ENCODE results near the gene SLC6A5. TPM values are rescaled to one million over a fixed set of nuclear protein-coding genes. Genes with fewer than 3 reads are reported as not detected.

SLC6A5 gene
- total RNA-seq, 1 experiment from 2014 or later, result not detected

DNA sequence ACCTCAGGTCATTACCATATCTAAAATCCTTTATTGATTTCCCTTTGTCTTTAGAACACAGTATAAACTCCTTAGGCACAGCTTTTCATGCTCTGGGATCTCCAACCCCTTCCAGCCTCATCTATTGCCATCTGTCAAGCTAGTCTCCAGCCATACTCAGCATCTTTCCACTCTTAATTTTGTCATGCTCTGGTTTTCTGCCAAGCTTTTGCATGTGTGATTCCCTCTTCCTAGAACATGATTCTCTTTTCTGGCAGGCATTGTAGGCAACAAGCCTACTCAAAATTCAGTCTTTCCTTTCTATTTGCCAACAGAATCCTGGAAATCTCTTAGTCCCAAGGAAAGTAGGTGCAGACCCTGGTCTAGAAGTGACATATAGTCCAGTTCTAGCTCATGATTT lies 35.5 kb upstream of the SLC6A5 start:
- ATAC-seq, result no peak
- Histone ChIP-seq H3K4me3 (ENCODE audit: low read depth in 2 of 2, low read length in 2 of 2) (no peak overlapping the region), H3K27me3 (ENCODE audit: control insufficient read depth, insufficient read depth, low read length) (peaks cover 7% of the 10 kb centered on the region), H3K4me1 (ENCODE audit: control insufficient read depth, insufficient read depth, low read length) (no peaks in the 10 kb centered on the region), H3K9me3 (ENCODE audit: control insufficient read depth, insufficient read depth, low read depth, low read length) (no peaks in the 10 kb centered on the region), H3K27ac (ENCODE audit: low read length) (no peak overlapping the region), H3K36me3 (ENCODE audit: control insufficient read depth, insufficient read depth, low read length) (no peaks in the 10 kb centered on the region)
- no TSS peak for BruUV-seq (replicated peaks)
- no peak for DNase-seq (ENCODE audit: low read depth, low spot score)
- in situ Hi-C loops (cut with HindIII; ENCODE audit: low pct_unique_long_range_greater_than_20kb, low sequenced_read_pairs) (no loop called here), intact Hi-C loops (cut with micrococcal nuclease; ENCODE audit: unreplicated experiment) (no loop called here)
- POLR2A ChIA-PET, result no interaction called here
- TF ChIP-seq POLR2AphosphoS5 (IDR thresholded peaks at IDR 0.05; ENCODE audit: low read depth, low read length) (no peak), SIN3A (IDR thresholded peaks at IDR 0.05; ENCODE audit: borderline replicate concordance, insufficient read depth, low read depth, low read length) (no peak), TCF7L2 (IDR thresholded peaks at IDR 0.05; ENCODE audit: low read depth, low read length) (no peak), REST (IDR thresholded peaks at IDR 0.05; ENCODE audit: insufficient read depth in 1 of 2, low read depth in 2 of 2, low read length in 1 of 2) (no peak)
- TF ChIP-seq, protein P1, sequence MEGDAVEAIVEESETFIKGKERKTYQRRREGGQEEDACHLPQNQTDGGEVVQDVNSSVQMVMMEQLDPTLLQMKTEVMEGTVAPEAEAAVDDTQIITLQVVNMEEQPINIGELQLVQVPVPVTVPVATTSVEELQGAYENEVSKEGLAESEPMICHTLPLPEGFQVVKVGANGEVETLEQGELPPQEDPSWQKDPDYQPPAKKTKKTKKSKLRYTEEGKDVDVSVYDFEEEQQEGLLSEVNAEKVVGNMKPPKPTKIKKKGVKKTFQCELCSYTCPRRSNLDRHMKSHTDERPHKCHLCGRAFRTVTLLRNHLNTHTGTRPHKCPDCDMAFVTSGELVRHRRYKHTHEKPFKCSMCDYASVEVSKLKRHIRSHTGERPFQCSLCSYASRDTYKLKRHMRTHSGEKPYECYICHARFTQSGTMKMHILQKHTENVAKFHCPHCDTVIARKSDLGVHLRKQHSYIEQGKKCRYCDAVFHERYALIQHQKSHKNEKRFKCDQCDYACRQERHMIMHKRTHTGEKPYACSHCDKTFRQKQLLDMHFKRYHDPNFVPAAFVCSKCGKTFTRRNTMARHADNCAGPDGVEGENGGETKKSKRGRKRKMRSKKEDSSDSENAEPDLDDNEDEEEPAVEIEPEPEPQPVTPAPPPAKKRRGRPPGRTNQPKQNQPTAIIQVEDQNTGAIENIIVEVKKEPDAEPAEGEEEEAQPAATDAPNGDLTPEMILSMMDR (IDR thresholded peaks at IDR 0.05), result no peak
- CTCF ChIA-PET, result no interaction called here

GRCh38 chr11:20564846-20565635 lies 34.4 kb upstream of the SLC6A5 start:
- BruUV-seq (replicated peaks), result no TSS peak
- intact Hi-C loops (cut with micrococcal nuclease; ENCODE audit: unreplicated experiment), result no loop called here
- POLR2A ChIA-PET, result no interaction called here

More at GRCh38 chr11:20564846-20565635, 34.4 kb upstream of the SLC6A5 start:
- Histone ChIP-seq H3K27me3 (ENCODE audit: control insufficient read depth, insufficient read depth, low read length) (peaks cover 2% of the 10 kb centered on the region; the same call in 1 of the 2 replicates), H3K4me1 (ENCODE audit: control insufficient read depth, insufficient read depth, low read length) (no peaks in the 10 kb centered on the region), H3K9me3 (ENCODE audit: control insufficient read depth, insufficient read depth, low read depth, low read length) (no peaks in the 10 kb centered on the region), H3K4me3 (ENCODE audit: low read depth in 2 of 2, low read length in 2 of 2) (no peak overlapping the region), H3K27ac (ENCODE audit: low read length) (no peak overlapping the region), H3K36me3 (ENCODE audit: control insufficient read depth, insufficient read depth, low read length) (no peaks in the 10 kb centered on the region)
- CTCF ChIA-PET, result no interaction called here
- TF ChIP-seq REST (IDR thresholded peaks at IDR 0.05; ENCODE audit: insufficient read depth in 1 of 2, low read depth in 2 of 2, low read length in 1 of 2) (no peak), POLR2AphosphoS5 (IDR thresholded peaks at IDR 0.05; ENCODE audit: low read depth, low read length) (no peak), SIN3A (IDR thresholded peaks at IDR 0.05; ENCODE audit: borderline replicate concordance, insufficient read depth, low read depth, low read length) (no peak), TCF7L2 (IDR thresholded peaks at IDR 0.05; ENCODE audit: low read depth, low read length) (no peak)
- TF ChIP-seq, protein P1 (IDR thresholded peaks at IDR 0.05), result no peak
- ATAC-seq, result no peak
- DNase-seq (ENCODE audit: low read depth, low spot score), result no peak
- in situ Hi-C loops (cut with HindIII; ENCODE audit: low pct_unique_long_range_greater_than_20kb, low sequenced_read_pairs), result no loop called here

All from Panc1 (cell line).